OCI-LY1 (cell line): ENCODE measurements around the gene TMEM143.
"Not testable (repeated sequence)": the region's sequence is repeated elsewhere in the genome, so short reads cannot be mapped to it uniquely, and the experiment has no call there.

Experiments used
- H2AFZ ChIP-seq: fragments of 200-600 bp; sonication (generic), shearing (Covaris generic); 2 replicates; pipeline ENCODE4 v1.6.0; 2014; ENCODE audit warnings: antibody characterized with exemption, mild to moderate bottlenecking, low read length
- H3F3A ChIP-seq: fragments of 200-600 bp; sonication (generic), shearing (Covaris generic); 2 replicates; pipeline ENCODE4 v1.6.0; 2014; ENCODE audit warnings: mild to moderate bottlenecking, antibody characterized with exemption, low read length, moderate library complexity; ENCODE audit not compliant: insufficient read depth
- H3K27ac ChIP-seq: fragments of 200-600 bp; sonication (generic); 2 replicates; pipeline ENCODE4 v1.5.1; 2014; ENCODE audit warnings: low read length, mixed run types, mild to moderate bottlenecking, low read depth; ENCODE audit not compliant: poor library complexity, severe bottlenecking
- H3K27me3 ChIP-seq: fragments of 200-600 bp; sonication (generic); 2 replicates; pipeline ENCODE4 v1.6.0; 2014; ENCODE audit warnings: antibody characterized with exemption, mild to moderate bottlenecking, low read length, moderate library complexity; ENCODE audit not compliant: insufficient read depth
- H3K36me3 ChIP-seq: fragments of 200-600 bp; sonication (generic); 2 replicates; pipeline ENCODE4 v1.6.1; 2014; ENCODE audit warnings: mild to moderate bottlenecking, antibody characterized with exemption, low read length, moderate library complexity, mixed read lengths; ENCODE audit not compliant: insufficient read depth
- H3K4me1 ChIP-seq: fragments of 200-600 bp; sonication (generic); 2 replicates; pipeline ENCODE4 v1.5.1; 2014; ENCODE audit warnings: mild to moderate bottlenecking, low read length, moderate library complexity; ENCODE audit not compliant: insufficient read depth, severe bottlenecking
- H3K4me2 ChIP-seq: fragments of 200-600 bp; sonication (generic), shearing (Covaris generic); 2 replicates; pipeline ENCODE4 v1.6.1; 2014; ENCODE audit warnings: low read length
- H3K4me3 ChIP-seq: fragments of 200-600 bp; sonication (generic); 2 replicates; pipeline ENCODE4 v1.5.1; 2014; ENCODE audit warnings: low read length, low read depth, mild to moderate bottlenecking, mixed read lengths; ENCODE audit not compliant: poor library complexity, severe bottlenecking
- H3K79me2 ChIP-seq: fragments of 200-600 bp; shearing (Covaris generic); 2 replicates; pipeline ENCODE4 v1.6.1; 2016; ENCODE audit warnings: mixed run types, low read length, mixed read lengths; ENCODE audit not compliant: insufficient read depth
- H3K9ac ChIP-seq: fragments of 200-600 bp; sonication (generic), shearing (Covaris generic); 2 replicates; pipeline ENCODE4 v1.6.1; 2014; ENCODE audit warnings: mild to moderate bottlenecking, low read length, mixed read lengths
- H3K9me2 ChIP-seq: fragments of 200-600 bp; sonication (generic), shearing (Covaris generic); 2 replicates; pipeline ENCODE4 v1.6.1; 2014; ENCODE audit warnings: low read depth, mild to moderate bottlenecking, low read length, mixed read lengths
- H3K9me3 ChIP-seq: fragments of 200-600 bp; shearing (Covaris generic); 2 replicates; pipeline ENCODE4 v1.6.1; 2014; ENCODE audit warnings: low read length, mixed read lengths
- H4K20me1 ChIP-seq: fragments of 200-600 bp; sonication (generic), shearing (Covaris generic); 2 replicates; pipeline ENCODE4 v1.6.0; 2016; ENCODE audit warnings: mild to moderate bottlenecking, low read length; ENCODE audit not compliant: insufficient read depth
- EZH2 ChIP-seq: fragments of 200-600 bp; sonication (generic), shearing (Covaris generic); IDR thresholded peaks from 2 replicates; pipeline ENCODE4 v1.8.0; 2017; ENCODE audit warnings: borderline replicate concordance, mixed run types, mild to moderate bottlenecking, antibody characterized with exemption, low read length, moderate library complexity, mixed read lengths
- TF ChIP-seq, protein P1 (sequence below): fragments of 200-600 bp; sonication (generic), shearing (Covaris generic); IDR thresholded peaks from 2 replicates; pipeline ENCODE4 v1.5.1; 2017; ENCODE audit warnings: mild to moderate bottlenecking, antibody characterized with exemption, low read length, moderate library complexity, mixed read lengths

The TMEM143 gene

DNA sequence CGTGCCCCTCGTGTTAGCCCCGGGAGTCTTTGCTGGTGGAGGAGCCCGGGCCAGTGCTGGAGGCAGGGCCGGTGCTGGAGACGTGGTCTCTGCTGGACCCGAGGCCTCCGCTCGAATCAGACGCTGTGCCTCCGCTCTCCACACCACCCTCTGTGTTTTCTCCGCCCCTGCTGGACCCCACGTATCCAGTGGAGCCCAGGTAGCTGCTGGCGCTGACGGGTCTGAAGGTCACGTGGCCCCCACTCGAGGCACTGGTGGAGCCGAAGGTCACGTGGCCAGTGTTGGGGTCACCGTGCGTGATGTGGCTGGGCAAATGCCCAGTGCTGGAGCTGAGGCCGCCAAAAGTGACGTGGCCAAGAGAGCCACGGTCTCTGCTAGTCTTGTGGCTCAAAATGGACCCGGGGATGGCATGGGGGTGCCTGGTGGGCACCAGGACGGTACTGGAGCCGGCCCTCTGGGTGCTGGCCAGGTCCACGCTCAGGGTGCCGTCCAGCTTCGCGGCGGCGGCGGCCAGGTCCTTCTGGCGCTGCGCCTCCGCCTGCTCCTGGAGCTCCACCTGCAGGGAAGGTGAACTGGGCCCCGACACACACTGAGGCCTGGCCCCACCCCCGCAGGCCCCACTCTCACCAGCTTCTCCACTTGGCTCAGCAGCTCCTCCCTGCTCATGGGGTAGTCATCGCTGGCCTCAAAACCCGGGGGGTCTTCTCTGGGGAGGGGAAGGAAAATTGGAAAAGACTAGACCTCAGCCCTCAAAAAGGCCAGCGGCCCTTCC lies 66.6 kb downstream of the TMEM143 start:
- Histone ChIP-seq H4K20me1 (no peaks in the 10 kb centered on the region), H3K36me3 (no peaks in the 10 kb centered on the region), H3K9me3 (no peaks in the 10 kb centered on the region), H3K9me2 (no peaks in the 10 kb centered on the region), H3K27me3 (0 out of 2 replicates have a peak, but pooled peaks cover under 1% of the 10 kb centered on the region), H3K4me1 (no peaks in the 10 kb centered on the region), H3K4me2 (no peak overlapping the region), H3F3A (no peaks in the 10 kb centered on the region), H3K9ac (no peak overlapping the region), H3K27ac (no peak overlapping the region), H2AFZ (no peak overlapping the region), H3K79me2 (no peaks in the 10 kb centered on the region), H3K4me3 (no peak overlapping the region)
- TF ChIP-seq, protein P1, sequence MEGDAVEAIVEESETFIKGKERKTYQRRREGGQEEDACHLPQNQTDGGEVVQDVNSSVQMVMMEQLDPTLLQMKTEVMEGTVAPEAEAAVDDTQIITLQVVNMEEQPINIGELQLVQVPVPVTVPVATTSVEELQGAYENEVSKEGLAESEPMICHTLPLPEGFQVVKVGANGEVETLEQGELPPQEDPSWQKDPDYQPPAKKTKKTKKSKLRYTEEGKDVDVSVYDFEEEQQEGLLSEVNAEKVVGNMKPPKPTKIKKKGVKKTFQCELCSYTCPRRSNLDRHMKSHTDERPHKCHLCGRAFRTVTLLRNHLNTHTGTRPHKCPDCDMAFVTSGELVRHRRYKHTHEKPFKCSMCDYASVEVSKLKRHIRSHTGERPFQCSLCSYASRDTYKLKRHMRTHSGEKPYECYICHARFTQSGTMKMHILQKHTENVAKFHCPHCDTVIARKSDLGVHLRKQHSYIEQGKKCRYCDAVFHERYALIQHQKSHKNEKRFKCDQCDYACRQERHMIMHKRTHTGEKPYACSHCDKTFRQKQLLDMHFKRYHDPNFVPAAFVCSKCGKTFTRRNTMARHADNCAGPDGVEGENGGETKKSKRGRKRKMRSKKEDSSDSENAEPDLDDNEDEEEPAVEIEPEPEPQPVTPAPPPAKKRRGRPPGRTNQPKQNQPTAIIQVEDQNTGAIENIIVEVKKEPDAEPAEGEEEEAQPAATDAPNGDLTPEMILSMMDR: no peak
- TF ChIP-seq EZH2: no peak

DNA sequence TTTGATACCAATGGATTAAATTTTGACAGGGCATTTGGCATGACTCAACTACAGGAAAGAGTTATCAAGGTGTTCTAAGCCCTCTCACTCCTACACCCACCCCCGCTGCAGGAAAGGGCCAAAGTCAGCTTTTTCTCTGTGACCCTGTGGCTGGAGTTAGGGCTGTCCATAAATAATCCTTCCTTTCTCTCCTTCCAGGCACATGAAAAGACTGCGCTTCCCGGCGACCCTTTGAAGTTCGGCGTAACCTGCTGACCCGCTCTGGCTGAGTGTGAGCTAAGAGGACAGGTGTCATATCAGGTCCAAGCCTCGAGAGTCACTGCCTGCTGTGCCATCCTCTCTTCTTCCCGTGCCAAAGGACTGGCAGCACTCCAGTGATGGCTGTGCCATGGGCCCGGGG lies 68.3 kb downstream of the TMEM143 start:
- Histone ChIP-seq H3F3A (no peaks in the 10 kb centered on the region), H3K9ac (no peak overlapping the region), H3K4me1 (peaks cover 7% of the 10 kb centered on the region), H3K9me3 (no peaks in the 10 kb centered on the region), H2AFZ (no peak overlapping the region), H3K27me3 (no peaks in the 10 kb centered on the region), H4K20me1 (no peaks in the 10 kb centered on the region), H3K9me2 (no peaks in the 10 kb centered on the region), H3K4me2 (no peak overlapping the region), H3K4me3 (no peak overlapping the region), H3K27ac (no peak overlapping the region), H3K36me3 (no peaks in the 10 kb centered on the region), H3K79me2 (no peaks in the 10 kb centered on the region)
- TF ChIP-seq, protein P1: no peak
- no peak for TF ChIP-seq EZH2

DNA sequence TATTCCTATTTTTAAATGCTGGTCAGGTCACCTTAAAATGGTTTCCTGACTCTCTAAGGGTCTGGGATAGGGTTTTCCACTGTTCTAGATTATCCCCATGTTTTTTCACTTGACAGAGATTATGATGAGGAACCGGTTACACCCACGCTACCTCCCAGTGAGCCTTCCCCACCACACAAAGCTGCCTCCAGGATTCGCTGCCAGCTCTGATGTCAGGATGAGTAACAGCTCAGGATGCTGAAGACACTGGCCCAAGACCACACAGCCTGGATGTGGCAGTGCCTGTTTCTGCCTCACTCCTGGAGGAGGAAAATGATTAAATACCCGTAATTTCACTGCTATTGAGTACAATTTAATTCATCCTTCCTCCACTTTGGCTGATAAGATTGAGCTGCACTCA lies 70.9 kb downstream of the TMEM143 start:
- no peaks in the 10 kb centered on the region for H3K9me2 ChIP-seq
- no peaks in the 10 kb centered on the region for H3K79me2 ChIP-seq
- H3F3A ChIP-seq: no peaks in the 10 kb centered on the region
- no peak overlapping the region for H2AFZ ChIP-seq
- no peaks in the 10 kb centered on the region for H3K9me3 ChIP-seq
- no peak overlapping the region for H3K4me2 ChIP-seq
- TF ChIP-seq EZH2: no peak
- TF ChIP-seq, protein P1: no peak
- H3K27me3 ChIP-seq: no peaks in the 10 kb centered on the region
- peaks cover 7% of the 10 kb centered on the region for H3K4me1 ChIP-seq
- no peaks in the 10 kb centered on the region for H3K36me3 ChIP-seq
- no peaks in the 10 kb centered on the region for H4K20me1 ChIP-seq
- H3K4me3 ChIP-seq: no peak overlapping the region
- H3K9ac ChIP-seq: no peak overlapping the region
- no peak overlapping the region for H3K27ac ChIP-seq

DNA sequence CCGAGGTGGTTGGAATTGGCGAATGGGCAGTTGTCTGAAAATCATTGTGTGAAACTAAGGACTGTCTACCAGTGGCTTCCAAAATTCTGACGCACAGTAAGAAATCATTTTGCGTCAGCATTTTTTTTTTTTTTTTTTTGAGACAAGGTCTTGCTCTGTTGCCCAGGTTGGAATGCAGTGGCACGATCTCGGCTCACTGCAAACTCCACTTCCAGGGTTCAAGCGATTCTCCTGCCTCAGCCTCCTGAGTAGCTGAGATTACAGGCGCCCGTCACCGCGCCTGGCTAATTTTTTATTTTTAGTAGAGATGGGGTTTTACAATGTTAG lies 72.3 kb downstream of the TMEM143 start:
- peak overlapping the region; percentile 77 for H3K4me2 ChIP-seq
- not testable (repeated sequence) for H4K20me1 ChIP-seq, H3K9ac ChIP-seq, H3K9me2 ChIP-seq, H3K27me3 ChIP-seq, H3K36me3 ChIP-seq, H3K9me3 ChIP-seq, H3K27ac ChIP-seq, H3F3A ChIP-seq, H2AFZ ChIP-seq, H3K79me2 ChIP-seq, H3K4me1 ChIP-seq
- H3K4me3 ChIP-seq: peak overlapping the region; percentile 55
